ENCODE results near the gene GALNT14. TPM values are rescaled to one million over a fixed set of nuclear protein-coding genes. Genes with fewer than 3 reads are reported as not detected.

GALNT14 gene
- total RNA-seq, 1 donor from 2014 or later: 0.39 TPM

- no peak for DNase-seq (ENCODE audit: low read depth in 2 of 2)
Measured at GRCh38 chr2:30978044-30978443, 160.2 kb downstream of the GALNT14 start.

GRCh38 chr2:30975156-30975555 lies 163.1 kb downstream of the GALNT14 start:
- DNase-seq (ENCODE audit: low read depth in 2 of 2): no peak

DNA sequence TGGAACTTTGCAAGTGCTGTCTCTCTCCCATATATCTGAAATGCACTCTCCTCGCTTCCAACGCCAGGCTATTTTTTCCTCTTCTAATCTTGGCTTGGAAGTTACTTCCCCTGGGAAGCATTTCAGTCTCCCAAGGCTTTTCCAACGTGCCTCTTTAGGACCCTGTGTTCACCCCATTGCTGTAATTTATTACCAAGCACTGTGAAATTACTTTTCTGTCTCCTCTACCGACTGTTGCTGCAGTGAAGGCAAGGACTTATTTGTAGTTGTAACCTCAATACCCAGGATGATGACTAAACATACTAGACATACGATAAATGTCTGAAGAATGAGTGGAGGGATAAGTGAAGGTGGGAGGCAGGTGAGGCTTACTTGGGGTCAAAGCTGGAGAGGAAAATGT lies 163.7 kb downstream of the GALNT14 start:
- DNase-seq (ENCODE audit: low read depth in 2 of 2): no peak

DNA sequence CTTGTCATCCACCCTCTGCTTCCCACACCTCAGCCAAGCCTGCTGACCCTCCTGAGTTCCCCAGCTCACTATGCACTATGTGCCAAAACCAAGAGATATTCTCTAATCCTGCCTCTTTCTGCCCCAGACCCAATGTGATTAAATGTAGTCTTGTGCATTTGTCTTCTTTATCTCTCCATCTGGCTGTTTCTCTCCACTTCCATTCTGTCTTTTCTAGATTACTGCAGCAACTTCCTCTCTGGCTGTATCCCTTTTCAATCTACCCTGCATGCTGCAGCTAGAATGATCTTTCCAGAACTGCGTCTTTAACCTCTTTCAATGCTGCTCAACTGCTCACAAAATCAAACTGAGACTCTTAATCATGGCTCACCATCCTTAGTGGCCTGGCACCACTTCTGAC lies 164.1 kb downstream of the GALNT14 start:
- no peak for DNase-seq (ENCODE audit: low read depth in 2 of 2)

DNA sequence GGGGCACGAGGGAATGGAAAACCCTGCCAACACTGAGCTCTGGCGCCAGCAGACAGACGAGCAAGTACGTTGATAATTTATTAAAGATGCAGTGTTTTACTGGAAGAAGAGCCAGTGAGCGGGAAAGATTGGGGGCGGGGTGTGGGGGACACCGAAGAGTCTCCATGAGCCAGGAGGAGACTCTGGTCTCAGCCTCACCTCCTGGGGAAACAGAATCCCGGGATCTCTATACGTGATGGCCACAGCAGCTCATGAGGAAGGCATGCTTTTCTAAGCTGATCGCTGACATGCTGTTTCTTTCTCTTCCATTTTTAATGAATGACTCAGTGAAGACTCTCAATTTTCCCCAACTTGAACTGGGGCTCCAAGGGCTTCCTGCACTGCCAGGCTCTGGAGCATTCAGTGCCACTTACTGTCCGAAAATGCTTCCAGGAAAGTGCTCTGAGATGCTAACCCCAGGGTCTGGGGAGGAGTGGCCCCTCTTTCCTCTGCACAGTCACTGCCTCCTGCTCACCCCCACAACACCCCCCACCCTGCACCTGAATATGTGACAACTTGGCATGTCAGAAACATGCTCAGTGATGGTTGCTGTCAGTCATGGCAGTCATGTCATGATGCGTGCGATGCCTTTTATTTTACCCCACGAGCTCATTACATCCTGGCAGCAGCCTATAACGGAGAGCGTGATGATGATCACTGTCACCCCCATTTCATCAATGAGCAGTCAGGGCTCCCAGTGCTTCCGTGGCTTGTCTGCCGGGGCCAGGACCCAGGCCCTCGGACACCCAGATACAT lies 166.8 kb downstream of the GALNT14 start:
- no peak for DNase-seq (ENCODE audit: low read depth in 2 of 2)

- no peak for DNase-seq (ENCODE audit: low read depth in 2 of 2)
Measured at GRCh38 chr2:30968660-30969397, 169.4 kb downstream of the GALNT14 start.

DNA sequence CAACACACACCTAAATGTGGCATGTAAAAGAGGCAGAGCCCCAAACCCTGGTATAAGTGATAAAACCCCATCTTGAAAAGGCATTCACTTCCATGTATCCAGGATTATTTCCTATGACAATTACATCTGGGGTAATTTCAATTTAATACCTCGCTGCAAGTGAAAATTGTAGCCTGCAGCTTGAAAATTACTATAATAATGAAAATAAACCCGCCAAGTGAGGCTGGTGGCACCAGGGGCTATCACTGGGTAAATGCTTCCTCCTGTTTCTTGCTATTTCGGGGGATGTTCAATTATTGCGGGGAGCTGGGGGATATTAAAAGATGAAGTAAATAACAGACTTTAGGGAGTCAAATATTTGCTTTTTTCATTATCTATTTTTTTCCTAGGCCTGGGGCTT lies 171.5 kb downstream of the GALNT14 start:
- DNase-seq (ENCODE audit: low read depth in 2 of 2): no peak

DNA sequence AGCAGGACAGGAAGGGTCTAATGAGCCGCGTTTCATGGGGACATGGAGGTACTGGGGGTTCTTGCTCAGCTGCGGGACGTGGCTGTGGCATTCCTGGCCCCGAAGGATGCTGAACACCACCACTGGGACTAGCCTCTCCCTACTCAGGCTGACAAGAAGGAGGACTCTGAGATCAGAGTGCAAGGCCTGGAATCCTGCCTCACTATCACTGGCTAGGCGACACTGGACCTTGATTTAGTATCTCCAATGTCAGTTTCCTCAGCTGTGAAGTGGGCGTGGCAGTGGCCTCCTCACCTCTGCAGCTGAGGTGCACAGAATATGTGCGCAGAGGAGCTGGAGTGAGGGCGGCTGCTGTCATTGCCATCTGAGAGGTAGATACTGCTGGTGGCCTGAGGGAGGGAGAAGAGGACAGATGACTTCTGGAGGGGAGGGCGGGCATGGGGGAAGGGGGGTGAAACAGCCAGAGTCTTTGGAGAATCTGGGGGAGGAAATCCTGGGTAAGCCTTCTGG lies 173.2 kb downstream of the GALNT14 start:
- no peak for DNase-seq (ENCODE audit: low read depth in 2 of 2)

GRCh38 chr2:30964334-30965005 lies 173.8 kb downstream of the GALNT14 start:
- DNase-seq (ENCODE audit: low read depth in 2 of 2): no peak

- no peak for DNase-seq (ENCODE audit: low read depth in 2 of 2)
Measured at GRCh38 chr2:30963184-30963583, 175.1 kb downstream of the GALNT14 start.

GRCh38 chr2:30960213-30960612 lies 178.0 kb downstream of the GALNT14 start:
- no peak for DNase-seq (ENCODE audit: low read depth in 2 of 2)

DNA sequence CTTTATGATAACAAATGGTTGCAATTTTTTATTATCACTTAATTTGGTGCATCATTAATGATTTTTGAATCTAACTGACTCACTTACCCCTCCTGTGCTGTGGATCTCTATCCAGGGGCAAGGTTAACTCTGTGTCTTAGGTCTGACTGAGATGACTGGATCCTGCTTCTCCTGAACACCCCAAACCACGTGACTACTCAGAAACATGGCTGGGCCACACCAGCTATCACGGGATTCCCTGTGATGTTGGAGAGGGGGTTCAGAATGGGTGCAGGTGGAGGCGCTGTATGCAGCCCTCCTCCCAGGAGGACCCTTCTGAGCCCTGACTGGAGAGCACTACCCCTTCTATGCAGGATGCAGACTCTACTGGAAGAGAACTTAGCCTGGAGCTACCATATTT lies 178.6 kb downstream of the GALNT14 start:
- no peak for DNase-seq (ENCODE audit: low read depth in 2 of 2)

DNA sequence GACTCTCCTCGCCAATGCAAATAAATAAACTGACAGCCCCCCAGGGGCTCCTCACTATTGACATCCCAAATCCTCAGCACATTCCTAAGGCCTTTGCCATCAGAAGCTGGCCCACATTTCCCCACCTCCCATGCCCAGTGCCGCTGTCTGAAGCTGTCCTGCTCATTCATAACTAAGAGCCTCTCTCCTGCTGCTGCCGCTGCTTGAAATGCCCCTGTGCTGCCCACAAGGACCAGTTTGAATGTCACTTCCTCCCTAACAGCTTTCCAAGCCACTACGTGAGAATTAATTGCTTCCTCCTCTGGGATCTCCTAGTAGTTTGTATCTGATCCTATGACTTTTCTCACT lies 179.3 kb downstream of the GALNT14 start:
- DNase-seq (ENCODE audit: low read depth in 2 of 2): no peak

DNA sequence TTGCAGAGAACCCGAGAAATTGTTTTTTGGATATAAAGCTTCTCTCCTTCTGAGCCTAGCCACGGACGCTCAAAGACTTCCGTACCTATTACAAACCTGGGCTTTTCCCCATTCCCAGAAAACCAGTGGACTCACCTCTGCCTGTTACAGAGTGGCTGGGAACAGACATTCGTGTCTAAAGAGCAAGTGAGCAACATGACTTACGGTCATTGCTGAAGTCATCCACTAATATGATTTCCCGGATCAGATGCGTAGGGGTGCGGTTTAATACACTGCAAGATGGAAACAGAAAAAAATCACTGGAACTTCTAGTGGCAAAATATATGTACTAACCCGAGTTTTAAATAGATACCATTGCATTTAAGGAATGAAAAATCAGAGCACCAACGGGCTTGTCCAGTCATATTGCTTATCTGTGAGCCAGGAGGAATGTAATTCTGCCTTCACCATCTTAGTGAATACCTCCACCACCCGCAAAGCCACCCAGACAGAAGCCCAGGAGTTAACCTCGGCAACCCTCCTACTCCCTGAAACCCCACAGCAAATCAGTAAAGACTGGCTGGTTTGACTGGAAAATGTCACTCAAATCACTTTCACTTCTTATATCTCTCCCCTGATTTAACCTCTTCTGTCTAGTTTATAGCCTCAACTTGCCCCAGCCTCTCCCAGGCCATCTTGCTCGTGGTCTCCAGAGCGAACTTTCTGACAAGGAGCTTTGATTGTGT lies 179.9 kb downstream of the GALNT14 start:
- no peak for DNase-seq (ENCODE audit: low read depth in 2 of 2)

GRCh38 chr2:30957591-30957990 lies 180.6 kb downstream of the GALNT14 start:
- no peak for DNase-seq (ENCODE audit: low read depth in 2 of 2)

DNA sequence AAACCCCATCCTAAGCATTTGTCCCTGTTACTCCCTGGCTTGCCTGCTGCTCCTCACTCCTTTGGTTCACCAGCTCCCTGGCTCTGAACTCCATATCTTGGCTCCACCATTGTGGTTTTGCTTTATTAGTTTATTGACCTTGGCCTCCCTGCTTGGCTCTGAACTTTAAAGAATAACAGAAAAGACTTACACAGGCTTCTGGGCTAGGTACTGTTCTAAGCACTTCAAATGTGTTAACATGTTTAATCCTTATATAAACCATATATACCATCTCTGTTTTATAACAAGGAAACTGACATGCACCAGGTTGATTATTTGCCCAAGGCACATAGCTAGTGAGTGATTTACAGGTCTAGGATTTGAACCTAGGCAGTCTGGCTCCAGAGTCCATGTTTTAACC lies 181.2 kb downstream of the GALNT14 start:
- no peak for DNase-seq (ENCODE audit: low read depth in 2 of 2)

GRCh38 chr2:30955516-30956132 lies 182.6 kb downstream of the GALNT14 start:
- no peak for DNase-seq (ENCODE audit: low read depth in 2 of 2)

DNA sequence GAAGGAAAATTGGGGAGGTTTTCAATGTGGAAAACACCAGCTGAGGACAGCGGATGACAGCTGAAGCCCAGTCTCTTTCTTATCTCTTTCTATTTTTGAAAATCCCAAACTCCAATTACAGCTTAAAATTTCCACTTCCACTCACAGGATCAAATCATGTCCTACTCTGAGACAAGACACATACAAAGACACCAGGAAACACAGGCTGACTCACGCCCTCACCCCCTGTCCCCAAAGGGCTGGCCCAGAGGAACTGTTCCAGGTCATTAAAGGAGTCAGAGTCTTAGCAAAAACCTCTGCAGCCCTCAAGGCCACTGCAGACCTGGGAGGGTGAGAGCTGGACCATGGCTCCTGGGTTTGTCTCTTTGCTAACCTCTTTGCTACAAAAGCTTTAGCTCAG lies 187.9 kb downstream of the GALNT14 start:
- DNase-seq (ENCODE audit: low read depth in 2 of 2): no peak

DNA sequence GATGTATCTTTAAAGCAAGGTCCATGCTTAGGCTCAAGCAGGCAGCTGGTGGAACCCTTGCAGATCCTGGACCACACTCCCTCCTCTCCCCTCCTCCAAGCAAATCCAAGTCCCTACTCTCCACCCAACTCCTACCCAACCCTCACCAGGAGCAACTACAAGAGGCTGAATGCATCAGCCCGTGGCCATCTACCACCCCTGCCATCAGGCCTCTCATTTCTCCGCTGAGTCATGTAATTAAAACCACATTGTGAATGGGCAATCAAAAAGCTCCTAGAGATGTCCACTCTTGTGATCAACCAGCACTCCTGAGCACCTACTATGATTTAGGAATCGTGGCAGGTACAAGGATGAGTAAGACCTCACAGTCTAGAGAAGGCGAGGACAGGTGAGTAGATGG lies 188.8 kb downstream of the GALNT14 start:
- DNase-seq (ENCODE audit: low read depth in 2 of 2): no peak

DNA sequence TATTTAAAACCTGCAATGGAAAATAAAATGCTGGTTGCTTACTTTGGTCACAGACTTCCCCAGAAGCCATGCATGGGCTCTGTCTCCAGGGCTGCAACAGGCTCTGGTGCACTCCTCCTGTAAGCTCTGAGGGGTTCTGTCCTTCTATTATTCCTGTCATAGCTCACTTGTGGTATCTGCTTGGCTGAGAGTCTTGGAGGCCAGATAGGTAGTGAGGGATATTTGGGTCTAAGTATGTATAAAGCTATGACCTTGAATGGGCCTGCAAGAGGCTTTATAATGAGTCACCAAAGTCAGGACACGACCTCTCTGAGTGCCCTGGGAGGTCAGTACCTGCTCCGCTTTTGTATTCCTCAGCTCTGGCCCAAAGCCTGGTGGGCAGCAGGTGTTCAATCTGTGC lies 189.4 kb downstream of the GALNT14 start:
- DNase-seq (ENCODE audit: low read depth in 2 of 2): no peak

DNA sequence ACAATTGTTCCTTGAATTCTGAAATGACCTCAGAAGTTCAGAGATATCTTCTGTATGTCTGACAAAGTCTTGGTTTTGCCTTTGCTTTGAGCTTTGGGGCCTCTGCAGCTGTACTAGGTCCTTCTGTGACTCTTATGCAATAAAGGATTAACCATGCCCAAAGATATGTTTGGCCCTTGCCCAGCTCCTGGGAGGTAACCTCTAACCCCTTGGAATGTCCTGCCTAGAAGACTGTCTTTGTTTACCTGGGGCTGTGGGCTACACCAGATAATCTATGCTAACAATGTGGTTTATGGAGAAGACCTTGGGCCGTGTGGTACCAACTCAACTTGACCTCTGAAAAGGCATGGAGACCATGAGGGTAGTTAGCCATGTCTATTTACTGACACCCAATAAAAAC lies 190.1 kb downstream of the GALNT14 start:
- no peak for DNase-seq (ENCODE audit: low read depth in 2 of 2)
